Measurements from ENCODE around the gene VIL1.
A peak's percentile ranks its signal among the peaks of the same experiment; 100 is the strongest.

VIL1 gene

GRCh38 chr2:218395456-218395825 is 23.5 kb upstream of the VIL1 start:
- no peak for DNase-seq

GRCh38 chr2:218395826-218396687 is 22.9 kb upstream of the VIL1 start:
- DNase-seq, result peak; percentile 92

GRCh38 chr2:218396688-218397462 is 22.0 kb upstream of the VIL1 start:
- peak; percentile 47 for DNase-seq

- no peak for DNase-seq
Observed at GRCh38 chr2:218397463-218397819, 21.5 kb upstream of the VIL1 start.

- peak; percentile 28 for DNase-seq
Observed at GRCh38 chr2:218397820-218398436, 21.0 kb upstream of the VIL1 start.

GRCh38 chr2:218398437-218399390 is 20.2 kb upstream of the VIL1 start:
- DNase-seq, result peak; percentile 54

GRCh38 chr2:218399391-218400166 is 19.3 kb upstream of the VIL1 start, which contains the start of gene CTDSP1:
CTDSP1 (plus strand) TSS chr2:218399868; CDS start chr2:218400091, 223 bp downstream.
- peak; percentile 91 for DNase-seq

- peak; percentile 62 for DNase-seq
Observed at GRCh38 chr2:218400167-218400929, 18.6 kb upstream of the VIL1 start.

GRCh38 chr2:218400930-218401881 is 17.7 kb upstream of the VIL1 start:
- no peak for DNase-seq

- DNase-seq, result no peak
Observed at GRCh38 chr2:218401890-218402289, 17.0 kb upstream of the VIL1 start.

GRCh38 chr2:218402491-218402901 is 16.4 kb upstream of the VIL1 start:
- no peak for DNase-seq

GRCh38 chr2:218402911-218403411 is 16.0 kb upstream of the VIL1 start:
- DNase-seq, result no peak

GRCh38 chr2:218403810-218404209 is 15.1 kb upstream of the VIL1 start:
- DNase-seq, result no peak

- DNase-seq, result no peak
Observed at GRCh38 chr2:218404351-218405085, 14.4 kb upstream of the VIL1 start.

GRCh38 chr2:218405086-218405745 is 13.7 kb upstream of the VIL1 start:
- DNase-seq, result no peak

- DNase-seq, result peak; percentile 14
Observed at GRCh38 chr2:218405746-218406208, 13.1 kb upstream of the VIL1 start.

GRCh38 chr2:218406209-218406948 is 12.5 kb upstream of the VIL1 start:
- DNase-seq, result peak; percentile 91

Measured in stimulated activated naive CD4-positive, alpha-beta T cell treated with Interleukin-2 at 50 U/mL for 16 hours (primary cell).